SU-DHL-6 (cell line): Measurements from ENCODE around the gene TTYH1.

ENCODE experiments used
- H2AFZ ChIP-seq: fragments of 200-600 bp; sonication (generic); 2 replicates; pipeline ENCODE4 v1.6.1; 2014; ENCODE audit warnings: low read depth, mild to moderate bottlenecking, moderate library complexity, mixed read lengths, antibody characterized with exemption, low read length; ENCODE audit not compliant: severe bottlenecking
- H3F3A ChIP-seq: fragments of 200-600 bp; shearing (Covaris generic); 2 replicates; pipeline ENCODE4 v1.6.0; 2016; ENCODE audit warnings: antibody characterized with exemption, mild to moderate bottlenecking; ENCODE audit not compliant: insufficient read depth
- H3K27ac ChIP-seq: fragments of 200-600 bp; sonication (generic); 2 replicates; pipeline ENCODE4 v1.5.1; 2016; ENCODE audit warnings: low read depth, mild to moderate bottlenecking, low read length, moderate library complexity, mixed read lengths
- H3K27me3 ChIP-seq: fragments of 200-600 bp; sonication (generic), shearing (Covaris generic); 2 replicates; pipeline ENCODE4 v1.6.0; 2014; ENCODE audit warnings: mild to moderate bottlenecking, low read length
- H3K36me3 ChIP-seq: fragments of 200-600 bp; sonication (generic); 2 replicates; pipeline ENCODE4 v1.6.1; 2014; ENCODE audit warnings: mild to moderate bottlenecking, low read length, mixed read lengths
- H3K4me2 ChIP-seq: fragments of 300-600, 200-600 bp; shearing (Covaris generic), sonication (generic); 2 replicates; pipeline ENCODE4 v1.6.0; 2014; ENCODE audit warnings: low read length, low read depth, mild to moderate bottlenecking; ENCODE audit not compliant: poor library complexity, severe bottlenecking
- H3K4me3 ChIP-seq: fragments of 200-600 bp; sonication (generic); 2 replicates; pipeline ENCODE4 v1.5.1; 2014; ENCODE audit warnings: antibody characterized with exemption, low read length, mild to moderate bottlenecking, mixed read lengths; ENCODE audit not compliant: insufficient read depth, poor library complexity, severe bottlenecking
- H3K79me2 ChIP-seq: fragments of 200-600 bp; sonication (generic); 2 replicates; pipeline ENCODE4 v1.6.1; 2014; ENCODE audit warnings: mild to moderate bottlenecking, low read length, moderate library complexity; ENCODE audit not compliant: insufficient read depth
- H3K9ac ChIP-seq: fragments of 200-600 bp; sonication (generic); 2 replicates; pipeline ENCODE4 v1.7.0; 2014; ENCODE audit warnings: mild to moderate bottlenecking, low read length
- H3K9me2 ChIP-seq: fragments of 200-600 bp; sonication (generic); replicated peaks from 2 replicates; pipeline ENCODE4 v1.6.1; 2014; ENCODE audit warnings: low read length; ENCODE audit not compliant: insufficient read depth
- H3K9me3 ChIP-seq: fragments of 200-600 bp; sonication (generic); 2 replicates; pipeline ENCODE4 v1.6.1; 2014; ENCODE audit warnings: low read length, mixed read lengths; ENCODE audit not compliant: insufficient read depth
- H4K20me1 ChIP-seq: fragments of 200-600 bp; sonication (generic); 2 replicates; pipeline ENCODE4 v1.6.1; 2014; ENCODE audit warnings: low read depth, mild to moderate bottlenecking, antibody characterized with exemption, low read length, moderate library complexity, mixed read lengths
- EZH2phosphoT487 ChIP-seq: fragments of 200-600 bp; sonication (generic), shearing (Covaris generic); conservative IDR thresholded peaks from 2 replicates; pipeline ENCODE4 v1.6.1; 2018; ENCODE audit warnings: mild to moderate bottlenecking, antibody characterized with exemption, low read length, moderate library complexity, mixed read lengths
- TF ChIP-seq, protein P1 (sequence below): fragments of 200-600 bp; sonication (generic); IDR thresholded peaks from one replicate; pipeline ENCODE4 v1.5.1; 2017; ENCODE audit warnings: antibody characterized with exemption, mild to moderate bottlenecking, low read length, moderate library complexity; ENCODE audit not compliant: insufficient read depth, poor library complexity, severe bottlenecking

TTYH1 gene

DNA sequence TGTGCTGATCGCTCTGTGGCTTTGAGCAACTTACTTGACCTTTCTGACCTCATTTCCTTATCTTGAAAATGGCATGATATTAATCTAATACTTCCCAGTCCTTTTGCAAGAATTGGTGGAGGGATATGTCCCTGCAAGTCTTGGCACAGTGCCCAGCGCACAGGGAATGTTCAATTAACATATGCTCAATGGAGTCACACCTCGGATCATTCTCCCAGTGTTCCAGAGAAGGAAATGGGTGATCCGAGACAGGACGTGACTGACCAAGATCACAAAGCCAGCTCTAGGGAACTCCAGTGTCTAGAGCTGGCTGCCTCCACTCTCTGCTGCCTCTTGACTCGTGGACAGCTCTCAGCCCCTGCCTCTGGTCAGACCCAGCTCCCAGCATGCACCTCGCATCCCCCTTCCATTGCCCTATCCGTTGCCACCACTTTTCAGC lies 54.3 kb downstream of the TTYH1 start:
- TF ChIP-seq, protein P1, sequence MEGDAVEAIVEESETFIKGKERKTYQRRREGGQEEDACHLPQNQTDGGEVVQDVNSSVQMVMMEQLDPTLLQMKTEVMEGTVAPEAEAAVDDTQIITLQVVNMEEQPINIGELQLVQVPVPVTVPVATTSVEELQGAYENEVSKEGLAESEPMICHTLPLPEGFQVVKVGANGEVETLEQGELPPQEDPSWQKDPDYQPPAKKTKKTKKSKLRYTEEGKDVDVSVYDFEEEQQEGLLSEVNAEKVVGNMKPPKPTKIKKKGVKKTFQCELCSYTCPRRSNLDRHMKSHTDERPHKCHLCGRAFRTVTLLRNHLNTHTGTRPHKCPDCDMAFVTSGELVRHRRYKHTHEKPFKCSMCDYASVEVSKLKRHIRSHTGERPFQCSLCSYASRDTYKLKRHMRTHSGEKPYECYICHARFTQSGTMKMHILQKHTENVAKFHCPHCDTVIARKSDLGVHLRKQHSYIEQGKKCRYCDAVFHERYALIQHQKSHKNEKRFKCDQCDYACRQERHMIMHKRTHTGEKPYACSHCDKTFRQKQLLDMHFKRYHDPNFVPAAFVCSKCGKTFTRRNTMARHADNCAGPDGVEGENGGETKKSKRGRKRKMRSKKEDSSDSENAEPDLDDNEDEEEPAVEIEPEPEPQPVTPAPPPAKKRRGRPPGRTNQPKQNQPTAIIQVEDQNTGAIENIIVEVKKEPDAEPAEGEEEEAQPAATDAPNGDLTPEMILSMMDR = no peak
- no peak for TF ChIP-seq EZH2phosphoT487
- Histone ChIP-seq H3K36me3 (no peaks in the 10 kb centered on the region), H3K4me3 (no peak overlapping the region), H2AFZ (no peak overlapping the region), H3K4me2 (no peak overlapping the region), H3K79me2 (no peaks in the 10 kb centered on the region), H3K27ac (no peak overlapping the region), H3K9me2 (no peaks in the 10 kb centered on the region), H3K27me3 (no peaks in the 10 kb centered on the region), H3F3A (peaks cover 3% of the 10 kb centered on the region; the same call in 1 of the 2 replicates), H3K9ac (no peak overlapping the region), H3K9me3 (no peaks in the 10 kb centered on the region), H4K20me1 (no peaks in the 10 kb centered on the region)

DNA sequence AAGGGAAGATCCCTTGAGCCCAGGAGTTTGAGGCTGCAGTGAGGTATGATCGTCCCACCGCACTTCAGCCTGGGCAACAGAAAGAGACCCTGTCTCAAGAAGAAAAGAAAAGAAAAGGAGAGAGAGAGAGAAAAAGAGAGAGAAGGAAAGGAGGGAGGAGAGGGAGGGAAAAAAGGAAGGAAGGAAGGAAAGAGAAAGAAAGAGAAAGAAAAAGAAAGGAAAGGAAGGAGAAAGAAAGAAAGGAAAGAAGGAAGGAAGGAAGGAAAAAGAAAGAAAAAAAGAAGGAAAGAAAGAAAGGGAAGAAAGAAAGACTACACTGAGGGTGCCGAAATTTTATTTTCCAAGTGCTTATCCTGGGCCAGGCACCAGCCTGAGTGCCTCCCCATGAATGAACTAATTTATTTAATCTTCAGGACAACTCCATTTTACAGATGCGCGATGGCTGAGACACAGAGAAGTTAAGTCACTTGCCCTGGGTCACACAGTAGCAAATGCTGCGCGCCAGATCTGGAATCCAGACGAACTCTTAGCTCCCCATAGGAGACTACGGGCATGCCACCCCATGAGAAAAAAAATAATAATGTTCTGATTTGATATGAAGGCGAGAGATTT lies 55.1 kb downstream of the TTYH1 start:
- H3K27ac ChIP-seq = no peak overlapping the region
- no peak overlapping the region for H2AFZ ChIP-seq
- H3K36me3 ChIP-seq = no peaks in the 10 kb centered on the region
- no peaks in the 10 kb centered on the region for H3F3A ChIP-seq
- no peak overlapping the region for H3K9ac ChIP-seq
- H3K9me2 ChIP-seq = no peaks in the 10 kb centered on the region
- no peaks in the 10 kb centered on the region for H4K20me1 ChIP-seq
- no peak overlapping the region for H3K4me3 ChIP-seq
- no peaks in the 10 kb centered on the region for H3K9me3 ChIP-seq
- no peak overlapping the region for H3K4me2 ChIP-seq
- H3K27me3 ChIP-seq = no peaks in the 10 kb centered on the region
- TF ChIP-seq, protein P1 = no peak
- TF ChIP-seq EZH2phosphoT487 = no peak
- H3K79me2 ChIP-seq = no peaks in the 10 kb centered on the region

DNA sequence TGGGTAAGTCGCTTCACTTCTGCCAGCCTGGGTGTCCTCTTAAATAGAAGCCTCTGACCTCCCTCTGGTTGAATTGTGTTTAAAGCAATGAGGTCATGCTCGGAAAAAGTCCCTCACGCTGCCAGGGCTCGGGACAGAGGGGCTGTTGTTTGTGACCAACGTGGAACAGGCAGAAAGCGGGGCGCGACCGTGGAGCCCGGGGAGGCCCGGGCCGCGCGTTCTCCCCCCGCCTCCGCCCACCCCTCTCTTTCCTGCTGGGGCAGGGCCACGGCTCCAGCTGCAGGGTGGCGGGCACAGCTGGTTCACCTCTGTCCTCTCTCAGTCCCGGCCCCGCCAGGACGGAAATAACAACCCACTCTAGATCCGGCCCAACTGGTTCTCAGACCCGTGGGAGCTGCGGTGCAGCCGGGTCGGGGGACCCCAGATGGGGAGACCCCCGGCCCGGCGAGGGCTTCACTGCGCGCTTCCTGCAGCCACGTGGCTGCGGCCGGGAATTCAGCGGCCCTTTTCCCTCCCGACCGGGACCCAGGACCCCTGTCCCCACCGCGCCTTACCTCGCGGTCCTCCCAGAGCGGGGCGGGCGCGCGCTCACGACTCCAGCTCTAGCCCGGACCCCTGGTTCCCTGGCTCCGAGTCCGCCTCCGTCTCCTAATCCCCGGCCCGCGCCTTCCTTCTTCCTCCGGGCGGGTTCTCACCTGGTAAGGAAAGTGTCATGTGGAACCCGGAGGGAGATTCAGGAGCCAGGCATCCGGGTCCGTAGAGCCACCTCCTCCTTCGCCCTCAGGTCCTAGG lies 55.9 kb downstream of the TTYH1 start:
- Histone ChIP-seq H3K27me3 (no peaks in the 10 kb centered on the region), H3K9ac (no peak overlapping the region), H3K4me2 (no peak overlapping the region), H3K79me2 (no peaks in the 10 kb centered on the region), H3F3A (no peaks in the 10 kb centered on the region), H3K9me3 (no peaks in the 10 kb centered on the region), H3K36me3 (no peaks in the 10 kb centered on the region), H3K9me2 (no peaks in the 10 kb centered on the region), H4K20me1 (no peaks in the 10 kb centered on the region), H3K4me3 (no peak overlapping the region), H2AFZ (no peak overlapping the region), H3K27ac (no peak overlapping the region)
- TF ChIP-seq EZH2phosphoT487 = no peak
- TF ChIP-seq, protein P1 = no peak
